Trophoblast cell (in vitro differentiated cells and primary cell): ENCODE results near the gene TEDC2.
A peak's percentile ranks its signal among the peaks of the same experiment; 100 is the strongest.
"Not testable (repeated sequence)": the region's sequence is repeated elsewhere in the genome, so short reads cannot be mapped to it uniquely, and the experiment has no call there.

Experiments used
- DNase-seq, 2 donors: peaks; one replicate each; pipeline ENCODE4 v3.0.0-alpha.2; 2016
- H2AFZ ChIP-seq: 2 replicates; pipeline ENCODE4 v1.6.1; 2013; ENCODE audit warnings: low read length, moderate library complexity, mild to moderate bottlenecking; ENCODE audit not compliant: insufficient read depth, poor library complexity
- H2AK5ac ChIP-seq: 2 replicates; pipeline ENCODE4 v1.6.1; 2013; ENCODE audit warnings: mild to moderate bottlenecking, low read length
- H2BK120ac ChIP-seq: 2 replicates; pipeline ENCODE4 v1.6.1; 2013; ENCODE audit warnings: low read length, mild to moderate bottlenecking, moderate library complexity; ENCODE audit not compliant: insufficient read depth, poor library complexity
- H2BK12ac ChIP-seq: 2 replicates; pipeline ENCODE4 v1.6.1; 2013; ENCODE audit warnings: mild to moderate bottlenecking, low read length, moderate library complexity
- H2BK5ac ChIP-seq: 2 replicates; pipeline ENCODE4 v1.6.1; 2013; ENCODE audit warnings: low read length, low read depth, moderate library complexity, mild to moderate bottlenecking; ENCODE audit not compliant: poor library complexity
- H3K14ac ChIP-seq: 2 replicates; pipeline ENCODE4 v1.6.1; 2013; ENCODE audit warnings: mild to moderate bottlenecking, low read length
- H3K18ac ChIP-seq: 2 replicates; pipeline ENCODE4 v1.6.1; 2013; ENCODE audit warnings: mild to moderate bottlenecking, low read length
- H3K23ac ChIP-seq: 2 replicates; pipeline ENCODE4 v1.6.1; 2013; ENCODE audit warnings: low read length
- H3K27ac ChIP-seq: 2 replicates; pipeline ENCODE4 v1.5.1; 2013; ENCODE audit warnings: low read depth, mild to moderate bottlenecking, inconsistent platforms, low read length, moderate library complexity
- H3K27me3 ChIP-seq: 2 replicates; pipeline ENCODE4 v1.6.1; 2013; ENCODE audit warnings: inconsistent platforms, mild to moderate bottlenecking, low read length, moderate library complexity; ENCODE audit not compliant: insufficient read depth
- H3K36me3 ChIP-seq, 2 experiments: 1 replicate in 1 of 2; 2 replicates in 1 of 2; pipeline ENCODE4 v1.6.1; 2013; ENCODE audit warnings: low read length in 2 of 2, mild to moderate bottlenecking in 2 of 2, moderate library complexity in 1 of 2; ENCODE audit not compliant: insufficient read depth in 2 of 2, control insufficient read depth in 1 of 2
- H3K4ac ChIP-seq: 2 replicates; pipeline ENCODE4 v1.6.1; 2013; ENCODE audit warnings: low read depth, mild to moderate bottlenecking, low read length, moderate library complexity
- H3K4me1 ChIP-seq, 2 experiments: 1 replicate in 1 of 2; 2 replicates in 1 of 2; pipeline ENCODE4 v1.6.1; 2013; ENCODE audit warnings: low read length in 2 of 2, mild to moderate bottlenecking in 2 of 2, moderate library complexity in 1 of 2; ENCODE audit not compliant: insufficient read depth in 2 of 2, control insufficient read depth in 1 of 2
- H3K4me2 ChIP-seq: 2 replicates; pipeline ENCODE4 v1.6.1; 2013; ENCODE audit warnings: inconsistent platforms, mild to moderate bottlenecking, low read length, moderate library complexity
- H3K4me3 ChIP-seq: 2 replicates; pipeline ENCODE4 v1.5.1; 2013; ENCODE audit warnings: mild to moderate bottlenecking, low read depth, low read length, inconsistent platforms
- H3K79me1 ChIP-seq: one replicate; pipeline ENCODE4 v1.6.1; 2013; ENCODE audit warnings: low read length
- H3K79me2 ChIP-seq: 2 replicates; pipeline ENCODE4 v1.6.1; 2013; ENCODE audit warnings: low read length, mild to moderate bottlenecking; ENCODE audit not compliant: control insufficient read depth, insufficient read depth, poor library complexity
- H3K9ac ChIP-seq: 2 replicates; pipeline ENCODE4 v1.6.1; 2013; ENCODE audit warnings: mild to moderate bottlenecking, low read length
- H3K9me3 ChIP-seq: 2 replicates; pipeline ENCODE4 v1.6.1; 2013; ENCODE audit warnings: low read depth, mild to moderate bottlenecking, control low read depth, inconsistent platforms, low read length; ENCODE audit not compliant: insufficient read depth
- H4K12ac ChIP-seq: 2 replicates; pipeline ENCODE4 v1.6.1; 2013; ENCODE audit warnings: low read depth, mild to moderate bottlenecking, low read length, moderate library complexity
- H4K8ac ChIP-seq: 2 replicates; pipeline ENCODE4 v1.6.1; 2013; ENCODE audit warnings: low read depth, mild to moderate bottlenecking, low read length, moderate library complexity
- H4K91ac ChIP-seq: one replicate; pipeline ENCODE4 v1.6.1; 2013; ENCODE audit warnings: low read depth, mild to moderate bottlenecking, low read length, moderate library complexity
- WGBS: extraction: QIAGEN DNeasy Blood & Tissue Kit; methylation state at CpG from one replicate; pipeline ENCODE4 v1.1.7; 2013; ENCODE audit warnings: missing lambda C conversion rate; ENCODE audit not compliant: insufficient read length, insufficient coverage; ENCODE audit errors: extremely low coverage; 5-methylcytosine and 5-hydroxymethylcytosine counted together

TEDC2 gene

GRCh38 chr16:2429771-2430663, 29.9 kb upstream of the TEDC2 start:
- Histone ChIP-seq H3K4me3 (peak overlapping the region; percentile 97), H3K9ac (peak overlapping the region; percentile 88), H3K14ac (peak overlapping the region; percentile 93), H3K79me2 (peaks cover 11% of the 10 kb centered on the region), H2AK5ac (no peak overlapping the region), H2BK12ac (no peak overlapping the region), H3K23ac (no peak overlapping the region), H3K27me3 (no peaks in the 10 kb centered on the region), H4K91ac (peak overlapping the region; percentile 87), H2BK5ac (peak overlapping the region; percentile 80), H3K18ac (peak overlapping the region; percentile 94), H3K4me1 (peaks cover 7 to 16% of the 10 kb centered on the region in 2 experiments), H4K12ac (peak overlapping the region; percentile 87), H3K27ac (peak overlapping the region; percentile 19), H4K8ac (peak overlapping the region; percentile 86), H3K4me2 (peak overlapping the region; percentile 77), H2BK120ac (peak overlapping the region; percentile 85), H3K4ac (peak overlapping the region; percentile 89), H3K9me3 (peaks cover 1% of the 10 kb centered on the region), H3K79me1 (peaks cover 10% of the 10 kb centered on the region), H3K36me3 (peaks cover 23 to 24% of the 10 kb centered on the region in 2 experiments), H2AFZ (peak overlapping the region; percentile 74)
- peak; percentile 43 to 68 for DNase-seq
- WGBS: no CpG with 5 or more reads among the region's 46 CpGs

GRCh38 chr16:2432286-2432685, 27.6 kb upstream of the TEDC2 start:
- peaks cover 11% of the 10 kb centered on the region for H3K79me2 ChIP-seq
- no peak overlapping the region for H2BK12ac ChIP-seq
- no peak overlapping the region for H3K14ac ChIP-seq
- H4K12ac ChIP-seq: no peak overlapping the region
- no peaks in the 10 kb centered on the region for H3K27me3 ChIP-seq
- no peak overlapping the region for H2AK5ac ChIP-seq
- no peak overlapping the region for H2BK5ac ChIP-seq
- H3K9ac ChIP-seq: no peak overlapping the region
- peaks cover 10% of the 10 kb centered on the region for H3K79me1 ChIP-seq
- H4K91ac ChIP-seq: no peak overlapping the region
- H3K9me3 ChIP-seq: no peaks in the 10 kb centered on the region
- no peak overlapping the region for H2BK120ac ChIP-seq
- H4K8ac ChIP-seq: no peak overlapping the region
- no peak overlapping the region for H3K27ac ChIP-seq
- no peak overlapping the region for H3K23ac ChIP-seq
- H3K18ac ChIP-seq: no peak overlapping the region
- peak in 1 of 2 donors; percentile 12 for DNase-seq
- H3K4me1 ChIP-seq: peaks cover 7 to 16% of the 10 kb centered on the region in 2 experiments
- no CpG with 5 or more reads among the region's 6 CpGs for WGBS
- no peak overlapping the region for H3K4ac ChIP-seq
- no peak overlapping the region for H3K4me3 ChIP-seq
- no peak overlapping the region for H3K4me2 ChIP-seq
- peaks cover 40 to 43% of the 10 kb centered on the region in 2 experiments for H3K36me3 ChIP-seq
- H2AFZ ChIP-seq: no peak overlapping the region

GRCh38 chr16:2432801-2433505, 27.0 kb upstream of the TEDC2 start:
- Histone ChIP-seq H3K4me1 (peaks cover 7 to 16% of the 10 kb centered on the region in 2 experiments), H3K9me3 (no peaks in the 10 kb centered on the region), H3K23ac (no peak overlapping the region), H3K4ac (no peak overlapping the region), H3K27me3 (no peaks in the 10 kb centered on the region), H2BK5ac (no peak overlapping the region), H3K18ac (no peak overlapping the region), H2BK12ac (no peak overlapping the region), H4K12ac (no peak overlapping the region), H3K79me2 (peaks cover 11% of the 10 kb centered on the region), H2AK5ac (no peak overlapping the region), H3K36me3 (peaks cover 46 to 48% of the 10 kb centered on the region in 2 experiments), H3K9ac (no peak overlapping the region), H3K27ac (no peak overlapping the region), H4K8ac (no peak overlapping the region), H2AFZ (no peak overlapping the region), H3K79me1 (peaks cover 10% of the 10 kb centered on the region), H3K4me3 (no peak overlapping the region), H3K4me2 (no peak overlapping the region), H2BK120ac (no peak overlapping the region), H4K91ac (no peak overlapping the region), H3K14ac (no peak overlapping the region)
- no CpG with 5 or more reads among the region's 15 CpGs for WGBS
- DNase-seq: no peak

GRCh38 chr16:2435236-2435635, 24.7 kb upstream of the TEDC2 start:
- H3K18ac ChIP-seq, H3K14ac ChIP-seq, H2AFZ ChIP-seq, DNase-seq, H3K4me3 ChIP-seq, H2BK5ac ChIP-seq, H4K91ac ChIP-seq, H3K9ac ChIP-seq, H3K27ac ChIP-seq, H3K27me3 ChIP-seq, H2BK120ac ChIP-seq, H3K23ac ChIP-seq, H3K4me2 ChIP-seq, H4K12ac ChIP-seq, H4K8ac ChIP-seq, H3K79me2 ChIP-seq, H3K9me3 ChIP-seq, H3K79me1 ChIP-seq, H2AK5ac ChIP-seq, H3K4ac ChIP-seq, H3K4me1 ChIP-seq, H2BK12ac ChIP-seq: not testable (repeated sequence)
- WGBS: no CpG with 5 or more reads among the region's 4 CpGs
- H3K36me3 ChIP-seq: peaks cover 66 to 70% of the 10 kb centered on the region in 2 experiments
